Tibial nerve (tissue), 4 donors: Measurements from ENCODE around the gene ADAMTS17. TPM values are rescaled to one million over a fixed set of nuclear protein-coding genes. Genes with fewer than 3 reads are reported as not detected.

Experiments used
- DNase-seq, 2 donors: peaks; one replicate each; pipeline ENCODE4 v3.0.0-alpha.2; 2019; ENCODE audit warnings: low spot score in 2 of 2
- H3K27ac ChIP-seq, 4 donors: fragments of 200-600 bp; sonication (generic) in 3 of 4; one replicate each; pipeline ENCODE4 v1.5.1; 2017 to 2019; ENCODE audit warnings: mild to moderate bottlenecking in 1 of 4
- H3K27me3 ChIP-seq, 2 donors: fragments of 200-600 bp; sonication (generic) in 1 of 2; one replicate each; pipeline versions ENCODE4 v1.5.1 to v1.6.0; 2017 to 2019
- H3K36me3 ChIP-seq, 3 donors: fragments of 200-600 bp; sonication (generic); one replicate each; pipeline ENCODE4 v1.5.1; 2018 to 2019
- H3K4me1 ChIP-seq, 4 donors: fragments of 200-600 bp; sonication (generic) in 3 of 4; one replicate each; pipeline ENCODE4 v1.5.1; 2017 to 2019
- H3K4me3 ChIP-seq, 4 donors: fragments of 200-600 bp; sonication (generic) in 3 of 4; one replicate each; pipeline ENCODE4 v1.5.1; 2017 to 2019; ENCODE audit warnings: mild to moderate bottlenecking in 1 of 4, moderate library complexity in 1 of 4
- H3K9me3 ChIP-seq, 4 donors: fragments of 200-600 bp; sonication (generic) in 3 of 4; one replicate each; pipeline ENCODE4 v1.5.1; 2017 to 2019
- CTCF ChIP-seq, 5 experiments: fragments of 200-600 bp in 3 of 5; fragments of 450-650 bp in 2 of 5; sonication (generic) in 3 of 5; IDR thresholded peaks; one replicate each; pipeline ENCODE4 v1.5.1; 2016 to 2019; ENCODE audit warnings: antibody characterized with exemption in 5 of 5, mild to moderate bottlenecking in 3 of 5, moderate library complexity in 2 of 5
- EP300 ChIP-seq, 2 donors: sonication (generic); formaldehyde crosslinking; IDR thresholded peaks; one replicate each; pipeline ENCODE4 v1.6.1; 2017; ENCODE audit warnings: antibody characterized with exemption in 2 of 2, mild to moderate bottlenecking in 1 of 2
- POLR2A ChIP-seq, 2 donors: fragments of 450-650 bp; IDR thresholded peaks; one replicate each; pipeline ENCODE4 v1.6.1; 2017; ENCODE audit warnings: antibody characterized with exemption in 2 of 2, mild to moderate bottlenecking in 2 of 2, moderate library complexity in 2 of 2
- WGBS, 2 donors: methylation state at CpG; one replicate each; pipeline ENCODE4 v1.1.5; 2018; 5-methylcytosine and 5-hydroxymethylcytosine counted together
- total RNA-seq, 4 donors: library from RNA; depleted of rRNA; stranded (reverse); fragments of >200 nt; gene quantifications; one replicate each; pipeline ENCODE4 v1.1.0, GENCODE V29; 2016

The ADAMTS17 gene
- total RNA-seq, 4 donors from 2014 or later: 0.66 to 5.5 (median 3.7) TPM

GRCh38 chr15:100373942-100374341 lies 32.2 kb upstream of the ADAMTS17 start:
- H3K36me3 ChIP-seq: no peaks in the 10 kb centered on the region
- peaks cover 0 to 38% of the 10 kb centered on the region in 2 donors for H3K27me3 ChIP-seq
- TF ChIP-seq CTCF (IDR thresholded peaks at IDR 0.05) (no peak), EP300 (IDR thresholded peaks at IDR 0.05) (no peak), POLR2A (IDR thresholded peaks at IDR 0.05) (no peak)
- H3K9me3 ChIP-seq: peaks cover 0 to 34% (median 5%) of the 10 kb centered on the region in 4 donors
- peak overlapping the region in 1 of 4 donors; percentile 54 for H3K4me3 ChIP-seq
- 15 to 24% methylated on average over 7 to 8 of the region's 8 CpGs for WGBS, 2 donors
- DNase-seq: no peak
- H3K4me1 ChIP-seq: peaks cover 0 to 15% (median 0%) of the 10 kb centered on the region in 4 donors
- H3K27ac ChIP-seq: no peak overlapping the region

DNA sequence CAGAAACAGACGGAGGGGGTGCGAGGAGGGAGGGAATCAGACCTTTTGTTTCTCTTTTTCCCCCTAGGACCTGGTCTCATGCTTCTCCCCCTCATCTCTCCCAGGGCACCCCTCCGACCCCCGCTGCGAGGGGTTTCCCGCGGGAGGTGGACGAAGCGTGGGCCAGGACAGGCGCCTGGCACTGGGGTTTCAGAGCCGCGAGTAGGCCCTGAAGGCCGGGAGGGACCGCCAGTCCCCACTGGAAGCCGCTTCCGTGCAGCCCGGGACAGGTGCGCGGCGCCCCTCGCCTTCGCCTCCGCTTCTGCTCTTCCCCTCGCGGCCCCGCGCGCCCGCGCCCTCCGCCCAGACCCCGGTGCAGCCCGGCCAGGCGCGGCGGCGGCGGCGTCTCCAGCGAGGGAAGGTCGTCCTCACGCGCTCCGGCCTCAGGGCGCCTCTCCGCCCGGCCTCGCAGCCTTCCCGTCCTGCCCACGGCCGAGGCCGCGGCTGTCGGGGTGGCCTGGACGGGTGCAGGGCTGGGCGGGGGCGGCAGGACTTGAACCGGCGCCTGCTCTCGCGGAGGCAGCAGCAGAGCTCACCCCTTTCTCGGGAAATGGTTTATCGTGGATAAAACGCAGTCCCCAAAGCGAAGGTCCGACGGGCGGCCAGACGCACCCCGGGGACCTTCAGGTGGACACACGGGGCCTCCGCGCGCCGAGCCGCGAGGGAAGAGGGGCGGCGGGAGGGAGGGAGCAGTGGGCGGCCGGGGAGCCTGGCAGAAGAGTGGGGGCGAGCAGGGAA lies 31.5 kb upstream of the ADAMTS17 start:
- Histone ChIP-seq H3K9me3 (peaks cover 0 to 34% (median 5%) of the 10 kb centered on the region in 4 donors), H3K4me3 (peak overlapping the region in 3 of 4 donors; percentile 20 to 54 (median 21)), H3K4me1 (peaks cover 0 to 15% (median 0%) of the 10 kb centered on the region in 4 donors), H3K27ac (peak overlapping the region in 1 of 4 donors; percentile 50), H3K27me3 (peaks cover 0 to 38% of the 10 kb centered on the region in 2 donors), H3K36me3 (no peaks in the 10 kb centered on the region)
- no peak for DNase-seq
- WGBS, 2 donors: 3 to 4% methylated on average over 42 of the region's 82 CpGs
- no peak for TF ChIP-seq EP300 (IDR thresholded peaks at IDR 0.05)

DNA sequence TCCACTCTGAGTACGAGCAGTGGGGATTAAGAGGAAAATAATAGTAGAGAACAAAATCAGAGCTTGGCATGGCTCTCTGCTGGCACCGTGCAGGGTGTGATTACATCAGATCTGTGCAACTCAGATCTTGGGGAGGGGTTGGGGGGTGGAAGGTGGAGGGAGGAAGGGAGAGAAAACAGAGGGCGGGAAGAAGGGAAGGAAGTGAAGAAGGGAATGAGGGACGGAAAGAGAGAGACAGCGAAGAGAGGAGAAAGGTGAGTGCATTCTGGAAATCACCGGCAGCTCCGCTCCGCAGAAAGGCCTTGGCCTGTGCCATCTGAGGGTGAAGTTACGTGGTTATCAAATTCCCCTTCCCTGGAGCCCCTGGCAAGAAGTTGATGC lies 31.0 kb upstream of the ADAMTS17 start:
- Histone ChIP-seq H3K4me1 (peaks cover 0 to 15% (median 0%) of the 10 kb centered on the region in 4 donors), H3K27me3 (peaks cover 0 to 38% of the 10 kb centered on the region in 2 donors), H3K4me3 (peak overlapping the region in 3 of 4 donors; percentile 20 to 54 (median 21)), H3K27ac (peak overlapping the region in 1 of 4 donors; percentile 50), H3K36me3 (no peaks in the 10 kb centered on the region), H3K9me3 (peaks cover 0 to 28% (median 5%) of the 10 kb centered on the region in 4 donors)
- TF ChIP-seq EP300 (IDR thresholded peaks at IDR 0.05): no peak
- no peak for TF ChIP-seq POLR2A (IDR thresholded peaks at IDR 0.05)
- no peak for TF ChIP-seq CTCF (IDR thresholded peaks at IDR 0.05)
- 23 to 27% methylated on average over 9 of the region's 9 CpGs for WGBS, 2 donors
- DNase-seq: no peak

GRCh38 chr15:100355342-100355741 lies 13.6 kb upstream of the ADAMTS17 start:
- DNase-seq: no peak

DNA sequence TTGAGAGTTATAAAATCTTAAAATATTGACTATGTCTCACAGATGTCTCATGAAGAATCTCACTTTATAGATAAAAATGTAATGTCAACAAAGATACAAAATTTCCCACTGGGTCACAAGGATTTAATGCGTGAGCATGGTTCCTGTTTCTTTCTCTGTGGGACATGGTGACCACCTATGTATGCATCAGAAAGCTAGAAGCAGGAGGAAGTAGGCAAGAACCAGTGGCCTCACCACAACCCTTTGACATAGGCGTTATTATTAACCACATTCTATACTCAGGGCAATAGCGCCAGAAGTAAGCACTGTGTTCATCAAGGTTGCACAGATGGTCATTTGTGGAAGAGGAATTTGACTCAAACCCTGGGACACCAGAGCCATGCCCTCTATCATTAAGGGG lies 11.7 kb upstream of the ADAMTS17 start:
- Histone ChIP-seq H3K27me3 (peaks cover 0 to 12% of the 10 kb centered on the region in 2 donors), H3K4me3 (no peak overlapping the region), H3K4me1 (peaks cover 0 to 18% (median 4%) of the 10 kb centered on the region in 4 donors), H3K27ac (no peak overlapping the region), H3K9me3 (no peaks in the 10 kb centered on the region), H3K36me3 (no peaks in the 10 kb centered on the region)
- WGBS, 2 donors: 72 to 84% methylated on average over 3 of the region's 3 CpGs
- no peak for DNase-seq
- TF ChIP-seq CTCF (IDR thresholded peaks at IDR 0.05) (no peak), EP300 (IDR thresholded peaks at IDR 0.05) (no peak), POLR2A (IDR thresholded peaks at IDR 0.05) (no peak)

More at GRCh38 chr15:100355342-100355741, 13.6 kb upstream of the ADAMTS17 start:
- 80 to 82% methylated on average over 2 of the region's 2 CpGs for WGBS, 2 donors
- peaks cover 0 to 12% of the 10 kb centered on the region in 2 donors for H3K27me3 ChIP-seq
- H3K27ac ChIP-seq: no peak overlapping the region
- H3K9me3 ChIP-seq: peaks cover 0 to 7% (median 0%) of the 10 kb centered on the region in 4 donors
- no peaks in the 10 kb centered on the region for H3K36me3 ChIP-seq
- H3K4me1 ChIP-seq: peaks cover 0 to 8% (median 1%) of the 10 kb centered on the region in 4 donors
- H3K4me3 ChIP-seq: no peak overlapping the region
- TF ChIP-seq EP300 (IDR thresholded peaks at IDR 0.05): no peak
- no peak for TF ChIP-seq POLR2A (IDR thresholded peaks at IDR 0.05)
- TF ChIP-seq CTCF (IDR thresholded peaks at IDR 0.05): no peak
